ENCODE results near the gene PKP1.

PKP1 gene

GRCh38 chr1:201331166-201331565, 47.9 kb downstream of the PKP1 start:
- DNase-seq, result no peak

- DNase-seq, result no peak
These were observed 48.7 kb downstream of the PKP1 start for GRCh38 chr1:201332021-201332420.

- DNase-seq, result no peak
These were observed 49.5 kb downstream of the PKP1 start for GRCh38 chr1:201332616-201333335.

GRCh38 chr1:201334325-201335173, 51.2 kb downstream of the PKP1 start:
- no peak for DNase-seq

- no peak for DNase-seq
These were observed 52.0 kb downstream of the PKP1 start for GRCh38 chr1:201335174-201335870.

- no peak for DNase-seq
These were observed 52.6 kb downstream of the PKP1 start for GRCh38 chr1:201335901-201336300.

GRCh38 chr1:201336711-201337450, 53.6 kb downstream of the PKP1 start:
- DNase-seq, result no peak

- DNase-seq, result no peak
These were observed 58.1 kb downstream of the PKP1 start for GRCh38 chr1:201341377-201341776.

GRCh38 chr1:201344206-201345080, 61.1 kb downstream of the PKP1 start:
- no peak for DNase-seq

- DNase-seq, result no peak
These were observed 61.7 kb downstream of the PKP1 start for GRCh38 chr1:201345081-201345355.

- DNase-seq, result no peak
These were observed 63.1 kb downstream of the PKP1 start for GRCh38 chr1:201346337-201346939.

- no peak for DNase-seq
These were observed 63.7 kb downstream of the PKP1 start for GRCh38 chr1:201346987-201347386.

GRCh38 chr1:201347498-201348210, 64.3 kb downstream of the PKP1 start:
- no peak for DNase-seq

- DNase-seq, result peak in 1 of 5 donors; percentile 16
These were observed 64.9 kb downstream of the PKP1 start for GRCh38 chr1:201348211-201348566.

- DNase-seq, result no peak
These were observed 65.8 kb downstream of the PKP1 start for GRCh38 chr1:201349092-201349491.

- no peak for DNase-seq
These were observed 67.0 kb downstream of the PKP1 start for GRCh38 chr1:201350361-201350725.

- DNase-seq, result no peak
These were observed 67.6 kb downstream of the PKP1 start for GRCh38 chr1:201350884-201351283.

GRCh38 chr1:201351617-201352016, 68.3 kb downstream of the PKP1 start:
- DNase-seq, result no peak

- DNase-seq, result no peak
These were observed 70.1 kb downstream of the PKP1 start for GRCh38 chr1:201353186-201353940.
